Cortex of kidney (tissue), 1 donor: ENCODE results near the gene ZNF862.
A peak's percentile ranks its signal among the peaks of the same experiment; 100 is the strongest.

ENCODE experiments used
- DNase-seq: peaks from one replicate; lab custom pipeline; 2025; lab: John Stamatoyannopoulos, UW

The ZNF862 gene

GRCh38 chr7:149838224-149838991 lies at the start of gene ZNF862:
ZNF862 (plus strand) TSS chr7:149838375; CDS start chr7:149838612, 237 bp downstream.
- DNase-seq, result peak; percentile 92

GRCh38 chr7:149789101-149789500 lies 49.1 kb upstream of the ZNF862 start:
- no peak for DNase-seq

- DNase-seq, result no peak
These were observed 48.0 kb upstream of the ZNF862 start for GRCh38 chr7:149790146-149790548.

GRCh38 chr7:149790754-149791360 lies 47.3 kb upstream of the ZNF862 start:
- DNase-seq, result no peak

- DNase-seq, result no peak
These were observed 46.6 kb upstream of the ZNF862 start for GRCh38 chr7:149791411-149792219.

GRCh38 chr7:149792220-149792595 lies 46.0 kb upstream of the ZNF862 start:
- DNase-seq, result no peak

GRCh38 chr7:149793261-149793660 lies 44.9 kb upstream of the ZNF862 start:
- DNase-seq, result no peak

GRCh38 chr7:149794661-149795060 lies 43.5 kb upstream of the ZNF862 start:
- no peak for DNase-seq

GRCh38 chr7:149795126-149795525 lies 43.0 kb upstream of the ZNF862 start:
- DNase-seq, result no peak

- DNase-seq, result no peak
These were observed 41.8 kb upstream of the ZNF862 start for GRCh38 chr7:149796287-149796860.

- no peak for DNase-seq
These were observed 40.4 kb upstream of the ZNF862 start for GRCh38 chr7:149797771-149798170.

GRCh38 chr7:149799397-149800168 lies 38.6 kb upstream of the ZNF862 start:
- DNase-seq, result no peak

GRCh38 chr7:149800169-149800555 lies 38.0 kb upstream of the ZNF862 start:
- no peak for DNase-seq

- DNase-seq, result no peak
These were observed 37.1 kb upstream of the ZNF862 start for GRCh38 chr7:149801002-149801566.

GRCh38 chr7:149801816-149802215 lies 36.4 kb upstream of the ZNF862 start:
- DNase-seq, result no peak

GRCh38 chr7:149802966-149803365 lies 35.2 kb upstream of the ZNF862 start:
- no peak for DNase-seq

GRCh38 chr7:149803551-149804074 lies 34.6 kb upstream of the ZNF862 start:
- no peak for DNase-seq

GRCh38 chr7:149804106-149804505 lies 34.1 kb upstream of the ZNF862 start:
- no peak for DNase-seq

GRCh38 chr7:149806726-149807125 lies 31.4 kb upstream of the ZNF862 start:
- DNase-seq, result no peak

- DNase-seq, result no peak
These were observed 29.9 kb upstream of the ZNF862 start for GRCh38 chr7:149808311-149808710.

GRCh38 chr7:149809215-149809614 lies 29.0 kb upstream of the ZNF862 start:
- no peak for DNase-seq
